ENCODE measurements around the gene RANGAP1.

DNA sequence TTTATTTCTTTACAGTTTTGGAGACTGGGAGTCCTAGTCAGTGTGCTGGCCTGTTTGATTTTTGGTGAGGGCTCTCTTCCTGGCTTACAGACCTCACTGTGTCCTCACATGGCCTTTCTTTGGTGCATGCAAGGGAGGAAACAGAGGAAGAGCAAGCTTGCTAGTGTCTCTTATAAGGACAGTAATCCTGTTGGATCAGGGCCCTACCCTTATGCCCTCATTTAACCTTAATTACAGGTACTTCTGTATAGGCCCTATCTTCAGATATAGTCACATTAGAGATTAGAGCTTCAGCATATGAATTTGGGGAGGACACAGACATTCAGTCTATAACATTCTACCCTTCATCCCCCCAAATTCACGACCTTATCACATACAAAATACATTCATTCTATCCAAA lies 29.6 kb upstream of the RANGAP1 start:
- TF ChIP-seq, protein P1, sequence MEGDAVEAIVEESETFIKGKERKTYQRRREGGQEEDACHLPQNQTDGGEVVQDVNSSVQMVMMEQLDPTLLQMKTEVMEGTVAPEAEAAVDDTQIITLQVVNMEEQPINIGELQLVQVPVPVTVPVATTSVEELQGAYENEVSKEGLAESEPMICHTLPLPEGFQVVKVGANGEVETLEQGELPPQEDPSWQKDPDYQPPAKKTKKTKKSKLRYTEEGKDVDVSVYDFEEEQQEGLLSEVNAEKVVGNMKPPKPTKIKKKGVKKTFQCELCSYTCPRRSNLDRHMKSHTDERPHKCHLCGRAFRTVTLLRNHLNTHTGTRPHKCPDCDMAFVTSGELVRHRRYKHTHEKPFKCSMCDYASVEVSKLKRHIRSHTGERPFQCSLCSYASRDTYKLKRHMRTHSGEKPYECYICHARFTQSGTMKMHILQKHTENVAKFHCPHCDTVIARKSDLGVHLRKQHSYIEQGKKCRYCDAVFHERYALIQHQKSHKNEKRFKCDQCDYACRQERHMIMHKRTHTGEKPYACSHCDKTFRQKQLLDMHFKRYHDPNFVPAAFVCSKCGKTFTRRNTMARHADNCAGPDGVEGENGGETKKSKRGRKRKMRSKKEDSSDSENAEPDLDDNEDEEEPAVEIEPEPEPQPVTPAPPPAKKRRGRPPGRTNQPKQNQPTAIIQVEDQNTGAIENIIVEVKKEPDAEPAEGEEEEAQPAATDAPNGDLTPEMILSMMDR (IDR thresholded peaks at IDR 0.05), result no peak
- no peak for TF ChIP-seq POLR2A (IDR thresholded peaks at IDR 0.05)

Measured in thyroid gland (tissue), 4 donors.